HepG2 (cell line): ENCODE measurements around the gene KIAA0408. TPM values are rescaled to one million over a fixed set of nuclear protein-coding genes. Genes with fewer than 3 reads are reported as not detected.

ENCODE experiments used
- ATAC-seq: fragments of 200-7000 bp; cut with Tn5 transposase; 3 replicates; pipeline ENCODE4 v1.9.1; 2020; ENCODE audit warnings: mild to moderate bottlenecking, moderate library complexity
- BruUV-seq: library from RNA; stranded (reverse); fragments of 400-500 nt; replicated peaks from 2 replicates; lab custom pipeline; 2021; lab: Mats Ljungman, UMichigan
- CTCF ChIA-PET: fragments of 300-600 bp; formaldehyde crosslinking; extraction: SDS; loops from one replicate; lab custom pipeline; 2021; ENCODE audit warnings: low total read pairs, inconsistent platforms, low intra/inter-chr PET ratio; lab: Yijun Ruan, JAX
- POLR2A ChIA-PET: fragments of 350-600 bp; sonication (Branson Sonifier 250); formaldehyde crosslinking; loops from one replicate; lab custom pipeline; 2020; ENCODE audit warnings: antibody characterized with exemption, inconsistent platforms; lab: Yijun Ruan, JAX
- DNase-seq: peaks from one replicate; pipeline ENCODE4 v3.0.0-alpha.2; 2015; ENCODE audit warnings: low spot score
- FAIRE-seq: peaks from 3 replicates; lab custom pipeline; 2011; peaks lifted over from hg19 to GRCh38; lab: Jason Lieb, UNC
- H2AFZ ChIP-seq: one replicate; pipeline ENCODE4 v1.6.1; 2011; ENCODE audit warnings: low read length, inconsistent platforms
- H3K27ac ChIP-seq: fragments of 300-600 bp; 3 replicates; pipeline ENCODE4 v1.8.0; 2011; ENCODE audit warnings: mixed run types, mild to moderate bottlenecking, mixed read lengths, low read length, inconsistent platforms; ENCODE audit not compliant: insufficient read depth; ENCODE audit errors: extremely low read length
- H3K27me3 ChIP-seq, 2 experiments: fragments of 200-600 bp in 1 of 2; 2 replicates in 1 of 2; 3 replicates in 1 of 2; pipeline versions ENCODE4 v1.6.0 to v1.8.0; 2011; ENCODE audit warnings: low read length in 2 of 2, mild to moderate bottlenecking in 2 of 2, moderate library complexity in 2 of 2, inconsistent platforms in 1 of 2; ENCODE audit not compliant: insufficient read depth in 2 of 2, control insufficient read depth in 1 of 2
- H3K36me3 ChIP-seq, 2 experiments: fragments of 200-600 bp in 1 of 2; replicated peaks in 1 of 2; 2 replicates in 1 of 2; 3 replicates in 1 of 2; pipeline versions ENCODE4 v1.5.1 to v1.8.0; 2011; ENCODE audit warnings: low read length in 2 of 2, inconsistent platforms in 1 of 2; ENCODE audit not compliant: insufficient read depth in 2 of 2, control insufficient read depth in 1 of 2
- H3K4me1 ChIP-seq: 2 replicates; pipeline ENCODE4 v1.5.1; 2012; ENCODE audit warnings: low read length, inconsistent platforms; ENCODE audit not compliant: insufficient read depth
- H3K4me2 ChIP-seq: 2 replicates; pipeline ENCODE4 v1.6.0; 2011; ENCODE audit warnings: low read depth, low read length, inconsistent platforms
- H3K4me3 ChIP-seq, 3 experiments: fragments of 200-600 bp in 1 of 3; sonication (generic), shearing (Covaris generic) in 1 of 3; replicated peaks in 1 of 3; 2 replicates each; pipeline ENCODE4 v1.5.1; 2011 to 2016; ENCODE audit warnings: low read length in 3 of 3, inconsistent platforms in 2 of 3, low read depth in 2 of 3, mild to moderate bottlenecking in 2 of 3, control low read depth in 1 of 3, mixed read lengths in 1 of 3; ENCODE audit not compliant: insufficient read depth in 1 of 3
- H3K79me2 ChIP-seq: one replicate; pipeline ENCODE4 v1.6.1; 2011; ENCODE audit warnings: low read length, inconsistent platforms; ENCODE audit not compliant: insufficient read depth
- H3K9ac ChIP-seq: 2 replicates; pipeline ENCODE4 v1.6.0; 2011; ENCODE audit warnings: mild to moderate bottlenecking, low read depth, low read length, inconsistent platforms; ENCODE audit not compliant: insufficient read depth
- H3K9me3 ChIP-seq: 2 replicates; pipeline ENCODE4 v1.5.1; 2012; ENCODE audit warnings: mild to moderate bottlenecking, low read length
- H4K20me1 ChIP-seq: 2 replicates; pipeline ENCODE4 v1.6.0; 2011; ENCODE audit warnings: inconsistent platforms, mild to moderate bottlenecking, low read length, moderate library complexity; ENCODE audit not compliant: insufficient read depth
- ISL2 ChIP-seq: sonication (generic); formaldehyde crosslinking; IDR thresholded peaks from 2 replicates; pipeline ENCODE4 v1.5.0; 2020; ENCODE audit warnings: missing genetic modification reagents
- RCOR2 ChIP-seq: IDR thresholded peaks from 2 replicates; pipeline ENCODE4 v1.6.1; 2016; ENCODE audit warnings: missing biosample characterization, missing genetic modification reagents
- ZNF574 ChIP-seq: sonication (generic); formaldehyde crosslinking; IDR thresholded peaks from 2 replicates; pipeline ENCODE4 v1.4.0; 2020; ENCODE audit warnings: missing genetic modification reagents
- WGBS: methylation state at CpG from one replicate; pipeline ENCODE4 v1.1.6; 2017; ENCODE audit warnings: low lambda C conversion rate; 5-methylcytosine and 5-hydroxymethylcytosine counted together
- in situ Hi-C: cut with HindIII; loops from 2 replicates; pipeline ENCODE4 v1.10.0; 2017; ENCODE audit warnings: low pct_unique_long_range_greater_than_20kb; ENCODE audit not compliant: extremely low pct_ligation_motif_present
- intact Hi-C: fragments of 100-400 bp; cut with micrococcal nuclease; formaldehyde crosslinking; loops from one replicate; pipeline ENCODE4 v1.10.0; 2022; ENCODE audit not compliant: unreplicated experiment
- polyA plus RNA-seq, 8 experiments: library from polyadenylated mRNA; depleted of rRNA in 3 of 8; stranded (reverse) in 7 of 8; unstranded in 1 of 8; fragments of >200 nt; fragmentation: Illumina TruSeq in 4 of 8; extraction: Trizol in 4 of 8; gene quantifications; 2 replicates each; pipeline versions ENCODE4 v1.2.1 to v1.2.3, GENCODE V29; 2011 to 2016; ENCODE audit warnings: low read depth in 4 of 8, missing spikeins in 1 of 8, mixed read lengths in 1 of 8; ENCODE audit not compliant: insufficient read depth in 1 of 8
- total RNA-seq, 5 experiments: library from RNA; depleted of rRNA; stranded (reverse); fragments of >200 nt; fragmentation: Illumina TruSeq; extraction: Trizol; gene quantifications; 2 replicates each; pipeline ENCODE4 v1.2.3, GENCODE V29; 2016; ENCODE audit warnings: low read depth in 1 of 5
- TF ChIP-seq, protein P1 (sequence below): sonication (generic); formaldehyde crosslinking; IDR thresholded peaks from 2 replicates; pipeline ENCODE4 v1.5.1; 2020; ENCODE audit warnings: mild to moderate bottlenecking, missing genetic modification reagents
- TF ChIP-seq, protein P2 (sequence below): sonication (generic); formaldehyde crosslinking; IDR thresholded peaks from 2 replicates; pipeline ENCODE4 v1.4.0; 2020; ENCODE audit warnings: missing genetic modification reagents, borderline replicate concordance

The KIAA0408 gene
- total and polyA plus RNA-seq, 2 of the 13 experiments (the other 11 are each of a cell fraction or from before 2014, with no cell fraction given) = not detected

DNA sequence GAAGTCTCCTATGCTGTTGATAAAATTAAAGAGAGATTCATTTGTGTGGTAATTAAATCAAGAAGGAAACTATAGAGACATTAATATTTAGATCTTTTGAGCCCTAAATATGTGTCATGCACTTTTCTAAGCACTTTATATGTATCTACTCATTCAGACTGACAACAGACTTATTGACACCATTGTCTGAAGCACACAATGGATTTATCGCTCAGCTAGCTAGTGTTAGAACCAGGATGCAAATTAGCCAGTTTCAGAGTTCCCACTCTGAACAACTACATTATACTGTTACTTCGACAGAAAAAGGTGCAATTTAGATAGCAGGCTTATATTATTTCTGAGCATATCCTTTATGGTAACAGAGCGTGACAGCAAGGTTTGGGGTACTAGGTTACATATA, 27.7 kb upstream of the KIAA0408 start:
- intact Hi-C loops (no loop called here), in situ Hi-C loops (no loop called here)
- peaks cover 20% of the 10 kb centered on the region for H3K4me1 ChIP-seq
- H2AFZ ChIP-seq = no peak overlapping the region
- FAIRE-seq (no peak), DNase-seq (no peak), ATAC-seq (no peak)
- H3K79me2 ChIP-seq = no peaks in the 10 kb centered on the region
- WGBS = 2% methylated on average over 3 of the region's 3 CpGs
- H3K36me3 ChIP-seq = no peaks in the 10 kb centered on the region
- BruUV-seq = no TSS peak
- H3K4me2 ChIP-seq = no peak overlapping the region
- no peaks in the 10 kb centered on the region for H3K27me3 ChIP-seq
- no peak overlapping the region for H3K27ac ChIP-seq
- CTCF ChIA-PET = no interaction called here
- H3K9me3 ChIP-seq = no peaks in the 10 kb centered on the region
- H3K9ac ChIP-seq = no peak overlapping the region
- H4K20me1 ChIP-seq = no peaks in the 10 kb centered on the region
- H3K4me3 ChIP-seq = no peak overlapping the region
- POLR2A ChIA-PET = no interaction called here
- TF ChIP-seq, protein P1, sequence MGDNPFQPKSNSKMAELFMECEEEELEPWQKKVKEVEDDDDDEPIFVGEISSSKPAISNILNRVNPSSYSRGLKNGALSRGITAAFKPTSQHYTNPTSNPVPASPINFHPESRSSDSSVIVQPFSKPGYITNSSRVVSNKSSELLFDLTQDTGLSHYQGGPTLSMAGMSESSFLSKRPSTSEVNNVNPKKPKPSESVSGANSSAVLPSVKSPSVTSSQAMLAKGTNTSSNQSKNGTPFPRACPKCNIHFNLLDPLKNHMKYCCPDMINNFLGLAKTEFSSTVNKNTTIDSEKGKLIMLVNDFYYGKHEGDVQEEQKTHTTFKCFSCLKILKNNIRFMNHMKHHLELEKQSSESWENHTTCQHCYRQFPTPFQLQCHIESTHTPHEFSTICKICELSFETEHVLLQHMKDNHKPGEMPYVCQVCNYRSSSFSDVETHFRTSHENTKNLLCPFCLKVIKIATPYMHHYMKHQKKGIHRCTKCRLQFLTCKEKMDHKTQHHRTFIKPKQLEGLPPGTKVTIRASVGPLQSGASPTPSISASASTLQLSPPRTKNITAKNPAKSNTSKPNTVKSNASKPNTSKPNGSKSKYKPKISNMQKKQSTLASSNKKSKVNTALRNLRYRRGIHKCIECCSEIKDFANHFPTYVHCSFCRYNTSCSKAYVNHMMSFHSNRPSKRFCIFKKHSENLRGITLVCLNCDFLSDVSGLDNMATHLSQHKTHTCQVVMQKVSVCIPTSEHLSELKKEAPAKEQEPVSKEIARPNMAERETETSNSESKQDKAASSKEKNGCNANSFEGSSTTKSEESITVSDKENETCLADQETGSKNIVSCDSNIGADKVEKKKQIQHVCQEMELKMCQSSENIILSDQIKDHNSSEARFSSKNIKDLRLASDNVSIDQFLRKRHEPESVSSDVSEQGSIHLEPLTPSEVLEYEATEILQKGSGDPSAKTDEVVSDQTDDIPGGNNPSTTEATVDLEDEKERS (CRISPR knock-in tag) = no peak
- TF ChIP-seq RCOR2 (CRISPR knock-in tag) = no peak
- TF ChIP-seq ISL2 (CRISPR knock-in tag) = no peak
- TF ChIP-seq, protein P2, sequence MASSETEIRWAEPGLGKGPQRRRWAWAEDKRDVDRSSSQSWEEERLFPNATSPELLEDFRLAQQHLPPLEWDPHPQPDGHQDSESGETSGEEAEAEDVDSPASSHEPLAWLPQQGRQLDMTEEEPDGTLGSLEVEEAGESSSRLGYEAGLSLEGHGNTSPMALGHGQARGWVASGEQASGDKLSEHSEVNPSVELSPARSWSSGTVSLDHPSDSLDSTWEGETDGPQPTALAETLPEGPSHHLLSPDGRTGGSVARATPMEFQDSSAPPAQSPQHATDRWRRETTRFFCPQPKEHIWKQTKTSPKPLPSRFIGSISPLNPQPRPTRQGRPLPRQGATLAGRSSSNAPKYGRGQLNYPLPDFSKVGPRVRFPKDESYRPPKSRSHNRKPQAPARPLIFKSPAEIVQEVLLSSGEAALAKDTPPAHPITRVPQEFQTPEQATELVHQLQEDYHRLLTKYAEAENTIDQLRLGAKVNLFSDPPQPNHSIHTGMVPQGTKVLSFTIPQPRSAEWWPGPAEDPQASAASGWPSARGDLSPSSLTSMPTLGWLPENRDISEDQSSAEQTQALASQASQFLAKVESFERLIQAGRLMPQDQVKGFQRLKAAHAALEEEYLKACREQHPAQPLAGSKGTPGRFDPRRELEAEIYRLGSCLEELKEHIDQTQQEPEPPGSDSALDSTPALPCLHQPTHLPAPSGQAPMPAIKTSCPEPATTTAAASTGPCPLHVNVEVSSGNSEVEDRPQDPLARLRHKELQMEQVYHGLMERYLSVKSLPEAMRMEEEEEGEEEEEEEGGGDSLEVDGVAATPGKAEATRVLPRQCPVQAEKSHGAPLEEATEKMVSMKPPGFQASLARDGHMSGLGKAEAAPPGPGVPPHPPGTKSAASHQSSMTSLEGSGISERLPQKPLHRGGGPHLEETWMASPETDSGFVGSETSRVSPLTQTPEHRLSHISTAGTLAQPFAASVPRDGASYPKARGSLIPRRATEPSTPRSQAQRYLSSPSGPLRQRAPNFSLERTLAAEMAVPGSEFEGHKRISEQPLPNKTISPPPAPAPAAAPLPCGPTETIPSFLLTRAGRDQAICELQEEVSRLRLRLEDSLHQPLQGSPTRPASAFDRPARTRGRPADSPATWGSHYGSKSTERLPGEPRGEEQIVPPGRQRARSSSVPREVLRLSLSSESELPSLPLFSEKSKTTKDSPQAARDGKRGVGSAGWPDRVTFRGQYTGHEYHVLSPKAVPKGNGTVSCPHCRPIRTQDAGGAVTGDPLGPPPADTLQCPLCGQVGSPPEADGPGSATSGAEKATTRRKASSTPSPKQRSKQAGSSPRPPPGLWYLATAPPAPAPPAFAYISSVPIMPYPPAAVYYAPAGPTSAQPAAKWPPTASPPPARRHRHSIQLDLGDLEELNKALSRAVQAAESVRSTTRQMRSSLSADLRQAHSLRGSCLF (CRISPR knock-in tag) = no peak
- no peak for TF ChIP-seq ZNF574 (CRISPR knock-in tag)
